NK-92 (cell line): ENCODE measurements around the gene P4HA2.

Source experiments
- DNase-seq: peaks from one replicate; lab custom pipeline; 2025; ENCODE audit not compliant: unreplicated experiment; lab: John Stamatoyannopoulos, UW

The P4HA2 gene

DNA sequence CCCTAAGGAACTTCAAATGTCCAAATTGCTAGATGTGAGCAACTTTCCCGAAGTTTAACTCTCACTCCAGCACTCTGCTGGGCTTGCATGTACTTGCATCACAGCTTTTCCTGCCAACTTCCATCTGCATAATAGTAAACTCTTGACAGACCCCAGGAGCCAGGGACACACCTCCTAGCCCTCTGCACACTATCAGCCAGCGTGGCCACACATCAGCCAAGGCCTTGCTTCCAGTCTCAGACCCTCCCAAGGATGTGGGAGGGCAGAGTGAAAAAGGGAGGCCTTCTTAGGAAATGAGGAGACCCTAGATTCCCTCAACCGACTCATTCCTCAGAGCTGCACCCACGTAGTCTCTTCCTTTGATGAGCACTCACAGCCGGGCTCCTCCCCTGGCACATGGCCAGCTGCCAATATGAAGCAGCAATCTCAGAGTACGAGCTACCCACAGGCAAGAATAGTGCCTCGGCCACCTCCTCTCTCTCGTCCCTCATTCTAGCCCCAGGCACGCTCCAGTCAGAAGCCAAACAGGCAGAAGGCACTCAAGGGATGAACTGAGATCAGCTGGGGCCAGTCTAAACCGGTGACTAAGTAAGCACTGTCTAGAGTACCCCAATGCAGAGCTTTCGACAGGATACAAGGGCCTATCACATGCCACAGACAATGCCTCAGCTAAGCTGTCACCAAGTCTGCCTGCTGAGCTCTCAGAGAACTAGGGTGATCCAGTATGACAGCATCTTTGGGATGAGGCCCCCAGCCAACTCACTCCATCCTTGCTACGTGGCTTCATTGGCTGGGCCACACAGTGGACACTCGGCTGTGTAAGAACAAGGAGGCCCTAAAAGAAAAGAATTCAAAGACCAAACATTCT is 2.3 kb downstream of the P4HA2 start:
- no peak for DNase-seq

GRCh38 chr5:132224716-132225115 is 2.9 kb downstream of the P4HA2 start:
- no peak for DNase-seq

GRCh38 chr5:132223861-132224260 is 3.8 kb downstream of the P4HA2 start:
- DNase-seq: no peak

- no peak for DNase-seq
Measured at GRCh38 chr5:132222649-132223038, 5.0 kb downstream of the P4HA2 start.

GRCh38 chr5:132221781-132222648 is 5.6 kb downstream of the P4HA2 start:
- no peak for DNase-seq

DNA sequence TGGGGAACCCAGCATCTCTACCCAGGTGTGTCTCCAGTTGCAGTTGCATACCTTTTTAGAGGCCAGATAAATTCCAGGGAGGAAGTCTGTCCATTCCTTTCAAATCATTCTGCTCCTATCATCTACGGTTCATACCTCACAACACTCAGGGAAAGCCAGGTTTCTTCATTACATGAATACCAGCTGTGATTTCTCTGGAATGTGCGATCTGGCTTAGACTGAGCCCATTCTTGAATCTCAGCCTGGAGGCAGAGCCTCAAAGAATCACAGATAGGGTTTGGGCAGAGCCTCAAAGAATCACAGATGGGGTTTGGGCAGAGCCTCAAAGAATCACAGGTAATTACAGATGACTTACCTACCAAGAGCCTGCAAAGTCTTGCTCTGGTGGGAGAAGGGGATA is 7.2 kb downstream of the P4HA2 start:
- no peak for DNase-seq

DNA sequence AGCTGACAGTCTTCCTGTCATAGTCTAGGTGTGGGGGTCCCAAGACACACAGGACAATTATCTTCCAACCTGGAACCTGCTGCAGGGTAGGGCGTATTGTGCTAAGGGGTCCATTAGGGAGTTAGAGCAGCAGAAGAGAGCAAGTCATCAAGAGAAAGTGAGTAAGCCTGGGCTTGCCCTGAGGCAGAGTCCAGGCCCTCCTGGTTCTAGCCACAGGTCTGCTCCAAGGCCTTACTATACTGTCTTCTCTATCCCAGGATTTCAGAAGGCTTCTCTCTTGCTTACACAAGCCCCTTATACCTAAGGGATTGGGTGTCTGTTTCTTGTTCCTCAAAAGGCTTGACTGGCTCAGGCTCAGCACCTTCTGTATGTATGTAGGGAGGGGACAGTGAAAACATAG is 7.7 kb downstream of the P4HA2 start:
- DNase-seq: no peak

GRCh38 chr5:132219289-132219970 is 8.2 kb downstream of the P4HA2 start:
- DNase-seq: no peak

- DNase-seq: no peak
Measured at GRCh38 chr5:132218321-132218720, 9.3 kb downstream of the P4HA2 start.

GRCh38 chr5:132215329-132215728 is 12.3 kb downstream of the P4HA2 start:
- DNase-seq: no peak

- no peak for DNase-seq
Measured at GRCh38 chr5:132214491-132214890, 13.2 kb downstream of the P4HA2 start.

DNA sequence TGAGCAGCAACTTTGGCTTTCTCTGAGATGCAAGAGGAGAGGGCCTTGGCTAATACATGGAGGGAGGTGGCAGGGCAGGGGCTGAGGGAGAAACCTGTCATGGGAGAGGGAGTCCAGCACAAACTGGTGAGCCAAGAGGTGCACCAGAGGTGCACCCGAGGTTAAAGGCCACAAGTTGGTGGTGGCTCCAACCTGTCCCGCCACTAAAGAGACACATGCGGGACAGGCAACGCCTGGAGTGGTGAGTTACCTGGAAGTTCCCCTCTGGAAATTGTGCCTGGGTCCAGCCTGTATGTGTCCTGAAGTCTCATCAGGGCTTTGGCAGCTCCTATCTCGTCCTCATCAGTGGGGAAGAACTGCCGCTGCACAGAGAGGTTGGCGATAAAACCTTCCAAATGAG is 14.0 kb downstream of the P4HA2 start:
- no peak for DNase-seq

GRCh38 chr5:132211787-132212186 is 15.9 kb downstream of the P4HA2 start:
- DNase-seq: no peak

DNA sequence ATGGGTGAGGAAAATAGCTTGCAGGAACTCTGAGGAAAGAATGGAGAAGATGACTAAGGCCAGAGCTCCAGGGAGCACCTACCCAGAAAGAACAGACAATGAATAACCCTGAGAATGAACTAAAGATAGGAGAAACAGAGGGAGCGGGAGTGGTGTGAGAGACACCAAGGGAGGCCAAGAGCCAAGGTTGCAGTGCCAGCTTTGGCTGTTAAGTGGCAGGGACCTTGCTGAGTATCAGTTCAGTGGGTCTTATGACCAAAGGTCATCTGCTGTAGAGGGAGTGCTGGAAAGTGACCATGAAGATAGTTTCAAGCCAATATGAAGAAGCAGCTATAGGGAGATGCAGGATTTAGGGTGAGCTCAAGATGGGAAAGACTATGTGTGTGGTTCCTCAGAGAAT is 16.7 kb downstream of the P4HA2 start:
- DNase-seq: no peak

GRCh38 chr5:132209901-132210545 is 17.6 kb downstream of the P4HA2 start:
- no peak for DNase-seq

- DNase-seq: no peak
Measured at GRCh38 chr5:132209131-132209530, 18.5 kb downstream of the P4HA2 start.

DNA sequence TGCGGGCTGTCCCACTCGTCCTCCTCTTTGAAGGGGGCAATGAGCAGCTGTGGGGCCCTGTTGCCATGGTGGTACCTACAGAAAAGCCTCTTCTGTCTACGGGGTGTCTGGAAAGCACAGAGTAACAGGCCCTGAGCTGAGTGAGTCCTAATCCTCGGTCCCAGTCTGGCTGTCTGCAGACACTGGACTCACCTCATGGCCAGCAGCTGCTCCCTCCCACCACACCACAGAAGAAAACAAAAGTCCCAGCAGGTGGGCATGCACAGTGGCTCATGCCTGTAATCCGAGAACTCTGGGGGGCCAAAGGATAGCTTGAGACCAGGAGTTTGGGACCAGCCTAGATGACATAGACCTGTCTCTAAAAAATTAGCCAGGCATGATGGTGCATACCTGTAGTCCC is 19.9 kb downstream of the P4HA2 start:
- no peak for DNase-seq

GRCh38 chr5:132206782-132207181 is 20.9 kb downstream of the P4HA2 start:
- DNase-seq: no peak

DNA sequence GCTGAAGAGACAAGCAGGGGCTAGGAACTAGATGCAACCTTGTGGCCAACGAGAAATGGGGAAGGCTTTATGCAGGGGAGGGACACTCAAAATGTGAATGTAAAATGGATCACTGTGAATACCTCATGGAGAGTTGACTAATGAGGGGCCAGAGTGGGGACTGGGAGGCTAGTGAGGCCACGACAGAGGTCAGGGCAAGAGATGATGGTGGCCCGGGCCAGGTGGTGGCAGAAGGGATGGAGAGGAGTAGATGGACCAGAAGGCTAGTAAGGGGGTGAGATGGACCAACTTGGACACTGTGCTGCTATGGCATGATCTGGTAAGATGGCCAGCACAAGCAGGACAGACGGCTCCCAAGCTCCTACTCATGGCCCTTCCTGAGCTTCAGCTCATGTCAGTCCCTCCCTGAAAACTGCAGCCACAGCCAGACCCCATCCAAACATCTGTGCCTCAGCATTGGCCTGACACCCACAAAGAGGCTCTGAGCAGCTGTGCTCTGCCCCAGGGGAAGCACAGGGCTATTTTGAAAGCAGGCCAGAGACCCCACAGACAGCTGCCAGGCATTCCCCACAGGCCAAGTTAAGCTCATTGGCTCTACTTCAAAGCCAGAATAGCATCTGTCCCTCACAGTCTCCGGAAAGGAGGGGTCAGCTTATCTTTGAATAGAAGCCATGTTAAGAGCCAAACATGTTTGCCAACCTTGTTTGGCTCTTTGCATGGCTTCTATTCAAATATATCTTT is 22.1 kb downstream of the P4HA2 start:
- DNase-seq: no peak

- no peak for DNase-seq
Measured at GRCh38 chr5:132204371-132205135, 23.1 kb downstream of the P4HA2 start.
